Aorta (tissue), 5 donors: ENCODE data around the gene MACF1. TPM values are rescaled to one million over a fixed set of nuclear protein-coding genes. Genes with fewer than 3 reads are reported as not detected.
"Not testable (repeated sequence)": the region's sequence is repeated elsewhere in the genome, so short reads cannot be mapped to it uniquely, and the experiment has no call there.

Experiments used
- ATAC-seq: fragments of 200-7000 bp; cut with Tn5 transposase; one replicate; pipeline ENCODE4 v1.9.1; 2022; ENCODE audit warnings: moderate library complexity; ENCODE audit not compliant: low FRiP score
- DNase-seq, 2 donors: peaks; one replicate each; pipeline ENCODE4 v3.0.0-alpha.2; 2020
- H3K27ac ChIP-seq, 2 donors: one replicate each; pipeline ENCODE4 v1.5.1; 2013; ENCODE audit warnings: low read length in 2 of 2, mild to moderate bottlenecking in 2 of 2, moderate library complexity in 2 of 2, control low read depth in 1 of 2, inconsistent platforms in 1 of 2, low read depth in 1 of 2
- H3K27me3 ChIP-seq, 2 donors: one replicate each; pipeline ENCODE4 v1.6.1; 2013; ENCODE audit warnings: control low read depth in 1 of 2, low read length in 1 of 2, mild to moderate bottlenecking in 1 of 2, moderate library complexity in 1 of 2; ENCODE audit not compliant: insufficient read depth in 2 of 2, control insufficient read depth in 1 of 2
- H3K36me3 ChIP-seq, 2 donors: one replicate each; pipeline ENCODE4 v1.6.1; 2013; ENCODE audit warnings: control low read depth in 1 of 2, low read length in 1 of 2, mild to moderate bottlenecking in 1 of 2; ENCODE audit not compliant: insufficient read depth in 2 of 2, control insufficient read depth in 1 of 2
- H3K4me1 ChIP-seq, 2 donors: one replicate each; pipeline ENCODE4 v1.6.1; 2013; ENCODE audit warnings: low read length in 2 of 2, control low read depth in 1 of 2, mild to moderate bottlenecking in 1 of 2, moderate library complexity in 1 of 2; ENCODE audit not compliant: insufficient read depth in 2 of 2, control insufficient read depth in 1 of 2
- H3K4me3 ChIP-seq, 2 donors: one replicate each; pipeline ENCODE4 v1.5.1; 2013; ENCODE audit warnings: low read length in 2 of 2, control low read depth in 1 of 2, mild to moderate bottlenecking in 1 of 2
- H3K9me3 ChIP-seq: one replicate; pipeline ENCODE4 v1.6.1; 2013; ENCODE audit warnings: mild to moderate bottlenecking, low read length; ENCODE audit not compliant: control insufficient read depth
- WGBS, 2 donors: extraction: QIAGEN DNeasy Blood & Tissue Kit; methylation state at CpG; one replicate each; pipeline ENCODE4 v1.1.7; 2013; 5-methylcytosine and 5-hydroxymethylcytosine counted together
- intact Hi-C, 2 donors: fragments of 100-400 bp; cut with DNase I; formaldehyde crosslinking; loops; one replicate each; pipeline versions ENCODE4 v1.14.2 to v1.15.0; 2022
- polyA plus RNA-seq, 2 donors: library from polyadenylated mRNA; stranded (reverse); fragments of 200-250 nt; gene quantifications; one replicate each; pipeline ENCODE4 v1.2.3, GENCODE V29; 2013
- total RNA-seq, 2 donors: library from RNA; stranded (reverse); fragmentation: NEBNext Ultra II Directional; extraction: Animal tissue kit (Norgen Biotek cat#: 25700); gene quantifications; one replicate each; pipeline ENCODE4 v1.2.1, GENCODE V29; 2021
- donor health status: healthy with polysubstance abuse.
- donor health status: Bipolar disorder and iron deficiency.
- donor health status: DM: no; HTN: no; CAD: no.
- donor health status: DM: no; HTN: no; CAD: no.
- donor health status: DM: yes; HTN: yes; CAD: no.

The MACF1 gene
- total and polyA plus RNA-seq, 4 donors, result 38.9 to 785 (median 386) TPM

GRCh38 chr1:39450956-39451606, 246.6 kb downstream of the MACF1 start:
- DNase-seq, result no peak
- no peaks in the 10 kb centered on the region for H3K9me3 ChIP-seq
- peaks cover 12 to 28% of the 10 kb centered on the region in 2 donors for H3K36me3 ChIP-seq
- ATAC-seq, result no peak
- no peaks in the 10 kb centered on the region for H3K4me1 ChIP-seq
- no peak overlapping the region for H3K4me3 ChIP-seq
- H3K27ac ChIP-seq, result no peak overlapping the region
- no peaks in the 10 kb centered on the region for H3K27me3 ChIP-seq
- 69 to 72% methylated on average over 10 of the region's 10 CpGs for WGBS, 2 donors
- intact Hi-C loops, result no loop called here

GRCh38 chr1:39452081-39452480, 247.6 kb downstream of the MACF1 start:
- peaks cover 12 to 33% of the 10 kb centered on the region in 2 donors for H3K36me3 ChIP-seq
- DNase-seq, result no peak

GRCh38 chr1:39452540-39452939, 248.0 kb downstream of the MACF1 start:
- H3K27ac ChIP-seq, result no peak overlapping the region
- ATAC-seq, result no peak
- H3K36me3 ChIP-seq, result peaks cover 15 to 29% of the 10 kb centered on the region in 2 donors
- no peak for DNase-seq
- H3K9me3 ChIP-seq, result no peaks in the 10 kb centered on the region
- H3K4me1 ChIP-seq, result no peaks in the 10 kb centered on the region
- H3K27me3 ChIP-seq, result no peaks in the 10 kb centered on the region
- intact Hi-C loops, result no loop called here
- H3K4me3 ChIP-seq, result no peak overlapping the region
- 93 to 94% methylated on average over 5 of the region's 5 CpGs for WGBS, 2 donors

More at GRCh38 chr1:39452081-39452480, 247.6 kb downstream of the MACF1 start:
- Histone ChIP-seq H3K4me1 (no peaks in the 10 kb centered on the region), H3K9me3 (no peaks in the 10 kb centered on the region), H3K27me3 (no peaks in the 10 kb centered on the region), H3K27ac (no peak overlapping the region), H3K4me3 (no peak overlapping the region)
- WGBS, 2 donors, result 88 to 89% methylated on average over 7 of the region's 7 CpGs
- ATAC-seq, result no peak
- intact Hi-C loops, result no loop called here

- intact Hi-C loops, result no loop called here
- no peaks in the 10 kb centered on the region for H3K27me3 ChIP-seq
- ATAC-seq (no peak), DNase-seq (peak; percentile 68 to 90)
- H3K4me3 ChIP-seq, result no peak overlapping the region
- no peaks in the 10 kb centered on the region for H3K9me3 ChIP-seq
- H3K4me1 ChIP-seq, result no peaks in the 10 kb centered on the region
- no peak overlapping the region for H3K27ac ChIP-seq
- H3K36me3 ChIP-seq, result peaks cover 17 to 28% of the 10 kb centered on the region in 2 donors
- WGBS, 2 donors, result 64 to 65% methylated on average over 8 of the region's 8 CpGs
Observed at GRCh38 chr1:39453603-39454002, 249.1 kb downstream of the MACF1 start.

GRCh38 chr1:39458991-39459390, 254.5 kb downstream of the MACF1 start:
- Histone ChIP-seq H3K4me1 (no peaks in the 10 kb centered on the region), H3K27me3 (no peaks in the 10 kb centered on the region), H3K4me3 (no peak overlapping the region), H3K27ac (no peak overlapping the region), H3K9me3 (no peaks in the 10 kb centered on the region), H3K36me3 (peaks cover 30 to 35% of the 10 kb centered on the region in 2 donors)
- intact Hi-C loops, result no loop called here
- 69 to 71% methylated on average over 4 of the region's 4 CpGs for WGBS, 2 donors
- ATAC-seq, result no peak
- no peak for DNase-seq

GRCh38 chr1:39462074-39462473, 257.6 kb downstream of the MACF1 start:
- Histone ChIP-seq H3K4me1 (peaks cover 0 to 3% of the 10 kb centered on the region in 2 donors), H3K27me3 (no peaks in the 10 kb centered on the region), H3K4me3 (no peak overlapping the region), H3K27ac (no peak overlapping the region), H3K36me3 (peaks cover 23 to 34% of the 10 kb centered on the region in 2 donors), H3K9me3 (no peaks in the 10 kb centered on the region)
- no peak for DNase-seq
- no peak for ATAC-seq
- WGBS, 2 donors, result 67 to 69% methylated on average over 1 of the region's 1 CpG
- intact Hi-C loops, result no loop called here

GRCh38 chr1:39466413-39467107, 262.1 kb downstream of the MACF1 start:
- no peaks in the 10 kb centered on the region for H3K9me3 ChIP-seq
- peaks cover 0 to 3% of the 10 kb centered on the region in 2 donors for H3K4me1 ChIP-seq
- no peaks in the 10 kb centered on the region for H3K27me3 ChIP-seq
- intact Hi-C loops, result loop anchor here in 1 of 2 donors (5.0 kb wide), 1 partner anchor 34 kb away; no protein-coding TSS in a partner anchor
- H3K27ac ChIP-seq, result peak overlapping the region; percentile 45 to 49
- no peak for ATAC-seq
- peaks cover 7 to 12% of the 10 kb centered on the region in 2 donors for H3K36me3 ChIP-seq
- 81 to 93% methylated on average over 3 of the region's 3 CpGs for WGBS, 2 donors
- H3K4me3 ChIP-seq, result no peak overlapping the region
- no peak for DNase-seq

GRCh38 chr1:39467108-39467720, 262.7 kb downstream of the MACF1 start:
- not testable (repeated sequence) for H3K27me3 ChIP-seq, H3K36me3 ChIP-seq, H3K4me1 ChIP-seq, ATAC-seq, H3K9me3 ChIP-seq, H3K4me3 ChIP-seq, H3K27ac ChIP-seq
- intact Hi-C loops, result loop anchor here in 1 of 2 donors (5.0 kb wide), 1 partner anchor 35 kb away; no protein-coding TSS in a partner anchor
- DNase-seq, result peak in 1 of 2 donors; percentile 68
- 32 to 34% methylated on average over 16 of the region's 16 CpGs for WGBS, 2 donors
